ENCODE results near the gene MSL1.

MSL1 gene

DNA sequence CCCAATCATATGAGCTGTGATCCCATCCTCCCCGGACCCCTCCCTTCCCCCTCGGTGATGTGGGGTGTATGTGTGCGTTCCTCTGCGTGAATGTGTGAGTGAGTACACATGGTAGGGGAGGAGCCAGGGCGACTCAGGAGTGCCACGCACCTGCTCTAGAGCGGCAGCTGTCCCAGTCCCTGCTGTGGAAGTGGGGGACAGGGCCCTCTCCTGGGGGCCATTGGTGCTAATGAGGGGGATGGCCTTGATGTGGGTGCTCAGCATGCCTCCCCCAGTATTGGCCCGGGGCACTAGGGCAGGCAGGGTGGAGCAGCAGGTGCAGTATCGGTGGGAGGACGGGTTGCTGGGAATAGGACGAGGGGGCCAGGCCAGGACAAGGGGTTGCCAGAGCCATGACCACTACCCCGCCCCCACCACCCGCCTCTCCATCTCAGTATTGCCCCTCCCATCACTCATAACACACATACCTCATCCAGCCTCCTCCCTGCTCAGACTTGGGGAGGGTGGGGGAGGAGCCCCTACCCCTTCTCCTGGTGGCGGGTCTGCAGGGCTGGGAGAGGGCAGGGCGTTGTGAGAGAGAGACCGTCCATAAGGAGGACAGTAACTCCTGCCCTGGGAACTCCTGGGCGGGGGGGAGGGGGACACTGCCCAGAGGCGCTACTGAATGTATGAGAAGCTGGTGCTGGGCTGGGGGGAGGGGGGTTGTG, 29.9 kb upstream of the MSL1 start:
- DNase-seq: peak; percentile 40 to 54

DNA sequence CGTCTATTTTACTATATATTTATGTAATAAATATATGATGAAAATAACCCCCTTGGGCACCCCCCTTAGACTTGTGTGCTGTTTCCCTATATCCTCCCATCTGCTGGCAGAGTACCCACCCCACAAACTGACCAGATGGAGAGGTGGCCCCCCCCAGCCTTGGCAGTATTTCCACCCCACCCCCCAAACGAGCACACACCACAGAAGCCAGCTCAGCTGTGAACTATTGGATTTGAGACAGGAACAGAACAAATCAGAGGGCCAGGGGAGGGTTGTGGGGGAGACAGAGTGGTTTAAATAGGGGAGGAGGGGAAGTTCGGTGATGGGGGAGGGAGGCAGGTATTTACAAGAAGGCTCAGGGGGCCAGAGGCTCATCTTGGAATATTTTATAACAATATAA, 29.2 kb upstream of the MSL1 start:
- peak in 1 of 2 experiments; percentile 43 for DNase-seq

DNA sequence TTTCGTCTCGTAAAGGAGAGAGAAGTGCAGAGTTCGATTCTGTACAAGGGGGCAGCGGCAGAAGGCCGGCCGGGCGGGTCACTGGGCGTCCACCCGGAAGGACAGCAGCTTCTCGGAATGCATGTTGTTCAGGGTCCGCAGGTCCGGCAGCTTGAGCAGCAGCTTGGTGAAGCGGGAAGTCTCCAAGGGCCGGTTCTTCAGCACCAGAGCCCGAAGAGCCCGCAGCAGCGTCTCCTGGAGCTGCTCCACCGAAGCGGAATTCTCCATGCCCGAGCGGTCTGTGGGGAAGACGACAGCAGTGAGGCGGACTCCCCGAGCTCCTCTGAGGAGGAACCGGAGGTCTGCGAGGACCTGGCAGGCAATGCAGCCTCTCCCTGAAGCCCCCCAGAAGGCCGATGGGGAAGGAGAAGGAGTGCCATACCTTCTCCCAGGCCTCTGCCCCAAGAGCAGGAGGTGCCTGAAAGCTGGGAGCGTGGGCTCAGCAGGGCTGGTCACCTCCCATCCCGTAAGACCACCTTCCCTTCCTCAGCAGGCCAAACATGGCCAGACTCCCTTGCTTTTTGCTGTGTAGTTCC, 28.7 kb upstream of the MSL1 start:
- DNase-seq: no peak

DNA sequence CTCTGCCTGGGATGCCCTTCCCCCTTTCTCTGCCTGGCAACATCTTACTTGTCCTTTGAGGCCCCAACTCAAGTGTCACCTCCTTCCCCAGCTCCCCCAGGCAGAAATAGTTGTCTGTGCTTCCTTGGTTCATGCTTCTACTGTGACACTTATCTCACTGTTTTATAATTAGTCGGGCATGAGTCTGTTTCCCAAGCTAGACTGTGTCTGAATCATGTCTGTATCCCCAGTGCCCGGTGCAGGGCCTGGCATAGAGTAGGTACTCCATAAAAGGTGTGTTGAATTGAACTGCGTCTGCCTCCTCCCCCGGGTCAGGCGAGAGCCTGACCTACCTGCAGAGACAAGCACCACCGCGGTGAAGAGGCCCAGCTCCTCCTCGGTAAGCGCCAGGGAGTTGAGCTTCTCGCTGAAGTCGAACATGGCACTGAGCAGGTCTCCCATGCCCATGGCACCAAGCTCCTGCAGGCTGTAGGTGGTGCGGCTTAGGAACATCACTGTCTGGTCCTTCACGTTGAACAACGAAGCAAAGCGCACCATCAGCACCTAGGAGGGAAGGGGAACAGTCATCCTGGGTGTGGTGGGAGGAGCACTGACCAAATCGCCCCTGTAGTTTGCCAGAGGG, 28.1 kb upstream of the MSL1 start:
- no peak for DNase-seq

DNA sequence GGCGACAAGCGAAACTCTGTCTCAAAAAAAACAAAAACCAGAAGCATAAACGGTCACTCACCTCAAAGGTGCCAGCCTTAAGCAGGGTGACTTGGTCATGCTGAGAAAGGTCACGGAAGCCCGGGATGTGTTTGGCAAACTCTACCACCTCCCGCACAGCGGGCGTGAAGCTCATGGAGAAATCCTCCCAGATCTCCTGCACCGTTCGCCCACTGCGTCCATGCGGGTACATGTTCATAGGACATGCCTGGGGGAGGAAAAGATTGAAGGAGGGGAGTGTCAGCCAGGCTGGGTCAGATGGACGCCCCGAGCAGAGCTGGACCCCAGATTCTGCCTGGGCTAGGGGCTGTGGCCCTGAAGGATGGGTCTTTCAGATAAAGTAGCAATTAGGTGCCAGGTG, 26.9 kb upstream of the MSL1 start:
- no peak for DNase-seq

DNA sequence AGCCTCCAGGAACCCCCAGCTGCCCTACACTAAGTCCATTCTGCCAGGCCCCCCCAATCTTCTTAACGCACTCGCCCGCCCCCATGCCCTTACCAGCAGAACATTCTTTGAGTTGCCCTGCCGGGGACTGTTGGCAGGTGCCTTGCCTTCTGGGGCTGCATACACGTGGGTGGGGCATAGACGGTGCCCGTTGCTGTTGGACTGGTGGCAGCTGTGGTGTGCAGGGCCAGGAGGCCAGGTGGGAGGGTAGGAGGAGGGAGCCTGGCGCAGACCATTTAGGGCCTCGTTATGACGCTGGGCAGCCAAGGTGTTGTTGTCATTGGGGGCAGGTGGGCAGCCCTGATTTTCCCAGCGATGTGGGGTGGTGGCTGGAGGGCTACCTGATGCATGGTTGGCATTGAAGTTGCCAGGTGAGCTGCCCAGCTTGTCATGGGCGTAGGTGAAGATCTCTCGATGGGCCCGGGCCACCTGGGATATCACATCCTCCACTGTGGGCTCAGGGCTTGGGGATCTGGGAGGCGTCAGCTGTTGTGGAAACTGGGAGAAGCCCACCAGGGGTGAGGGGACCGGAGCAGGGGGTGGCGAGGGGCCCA, 26.3 kb upstream of the MSL1 start:
- no peak for DNase-seq

DNA sequence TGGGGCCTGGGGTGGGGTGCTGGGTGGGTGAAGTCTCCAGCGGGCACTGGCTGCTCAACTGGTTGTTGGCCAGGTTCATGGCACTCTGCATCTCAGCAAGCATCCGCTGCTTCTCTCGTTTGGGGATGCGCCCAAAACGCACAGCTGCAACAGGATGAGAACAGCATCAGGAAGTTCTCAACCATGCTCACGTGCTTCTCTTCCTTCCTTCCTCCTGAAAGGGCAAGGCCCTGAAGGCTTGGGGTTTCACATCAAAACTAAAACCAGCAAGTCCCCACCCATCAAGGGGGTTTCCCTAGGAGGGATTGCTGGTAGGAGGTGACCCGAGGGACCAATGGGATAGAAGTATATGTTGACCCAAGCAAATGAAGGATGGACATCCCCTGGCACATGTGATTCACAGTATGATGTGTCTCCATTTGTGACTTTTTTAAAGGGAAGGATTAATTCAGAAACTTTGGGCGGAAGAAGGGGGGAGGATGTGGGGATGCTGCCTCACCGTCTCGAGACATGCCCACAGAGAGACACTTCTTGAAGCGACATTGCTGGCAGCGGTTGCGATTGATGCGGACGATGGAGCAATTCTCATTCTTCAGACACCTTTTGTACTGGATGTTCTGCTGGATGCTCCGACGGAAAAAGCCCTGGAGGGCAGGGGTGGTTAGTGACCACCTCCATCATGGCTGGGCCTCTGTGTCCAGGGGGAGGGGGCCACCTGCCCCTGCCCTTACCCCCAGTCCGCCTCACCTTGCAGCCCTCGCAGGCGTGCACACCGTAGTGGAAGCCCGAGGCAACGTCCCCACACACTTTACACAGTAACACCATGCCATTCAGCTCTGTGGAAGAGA, 25.6 kb upstream of the MSL1 start:
- no peak for DNase-seq

DNA sequence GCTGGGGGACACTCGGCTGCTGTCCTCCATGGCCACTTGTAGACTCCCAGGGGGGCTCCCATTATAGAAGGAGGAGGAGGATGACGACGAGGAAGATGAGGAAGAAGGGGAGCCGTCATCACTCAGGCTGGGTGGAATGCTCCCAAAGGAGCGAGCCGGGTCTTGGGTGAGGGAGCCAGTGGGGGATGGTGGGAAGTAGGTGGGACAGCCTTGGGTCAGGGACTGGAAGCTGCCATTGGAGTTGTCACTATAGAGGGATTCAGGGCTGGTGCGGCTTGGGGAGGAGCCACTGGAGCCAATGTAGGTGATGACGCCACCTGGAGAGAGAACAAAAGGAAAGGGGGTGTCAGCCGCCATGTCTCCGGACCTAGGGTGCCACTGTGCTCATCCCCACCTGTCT, 24.7 kb upstream of the MSL1 start:
- no peak for DNase-seq

DNA sequence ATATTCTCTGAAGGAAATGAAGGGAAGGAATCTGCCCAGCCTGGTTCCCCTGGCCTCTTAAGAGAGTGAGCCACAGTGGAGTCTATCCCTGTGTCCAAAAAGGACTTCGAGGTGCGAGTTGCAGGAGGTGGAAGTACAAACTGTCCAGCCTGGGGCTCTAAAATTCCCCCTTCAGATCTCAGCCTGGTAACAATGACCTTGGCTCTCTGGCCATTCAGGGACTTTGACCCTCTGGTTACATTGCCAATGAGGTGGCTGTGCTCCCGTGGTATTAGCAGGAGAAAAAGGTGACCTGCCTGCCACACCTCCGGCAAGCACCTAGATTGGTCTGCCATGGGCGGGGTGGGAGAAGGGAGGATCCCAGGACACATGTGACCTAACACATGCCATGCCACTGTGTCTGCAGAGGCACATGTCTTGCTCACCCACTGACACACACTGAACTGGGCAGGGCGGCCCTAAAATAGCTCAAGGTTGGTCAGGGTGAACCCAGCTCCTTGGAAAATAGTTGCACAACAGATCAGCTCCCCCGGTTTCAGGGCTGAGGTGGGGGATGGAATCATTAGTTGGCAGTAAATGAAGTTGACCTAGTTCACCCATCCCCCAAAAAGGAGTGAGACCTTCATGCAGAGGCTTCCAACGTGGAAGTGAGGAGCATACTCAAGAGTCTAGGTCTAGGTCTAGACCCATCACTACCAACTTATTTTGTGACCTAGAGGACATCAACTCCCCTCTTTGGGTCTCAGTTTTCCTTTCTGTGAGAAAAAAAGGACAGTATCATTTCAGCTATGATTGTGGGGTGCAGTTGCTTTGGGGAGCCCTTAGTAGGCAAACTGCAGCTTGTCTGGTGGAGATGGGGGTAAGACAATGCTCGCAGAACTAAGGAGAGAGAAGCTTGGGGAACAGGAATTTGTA, 23.6 kb upstream of the MSL1 start:
- DNase-seq: no peak

DNA sequence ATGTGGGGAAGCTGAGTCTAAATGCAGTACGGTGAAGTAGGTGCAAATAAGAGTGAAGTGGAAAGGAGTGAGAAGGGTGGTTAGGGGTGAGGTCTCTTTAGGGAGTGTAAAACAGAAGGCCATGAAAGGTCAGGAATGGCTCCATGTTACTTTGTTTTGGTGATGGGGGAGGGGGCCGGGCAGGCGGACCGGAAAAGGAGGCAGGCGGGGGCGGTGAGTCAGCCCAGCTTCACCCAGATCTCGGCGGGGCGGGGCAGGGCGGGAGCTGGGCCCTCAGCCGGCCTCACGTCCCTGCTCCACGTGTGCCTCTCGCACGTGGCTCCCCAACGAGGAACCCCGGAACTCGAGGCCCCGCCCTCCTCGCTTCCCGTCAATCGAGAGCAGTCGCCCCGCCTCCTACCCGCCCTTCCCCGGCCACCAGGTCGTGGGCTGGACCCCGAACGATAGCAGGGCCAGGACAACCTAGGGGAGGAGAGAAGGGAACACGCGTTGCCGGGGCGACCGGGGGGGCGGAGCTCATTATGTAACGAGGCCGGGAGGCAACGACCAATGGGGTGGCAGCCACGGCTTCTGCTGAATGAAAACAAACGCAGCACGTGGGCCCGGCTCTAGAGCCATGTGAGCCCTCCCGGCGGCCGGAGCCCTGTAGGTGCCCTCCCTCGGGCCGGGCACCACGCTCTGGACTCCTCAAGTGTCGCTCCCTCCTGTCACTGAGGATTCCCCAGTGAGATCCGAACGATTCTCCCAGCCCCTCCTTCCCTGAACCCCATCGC, 22.7 kb upstream of the MSL1 start:
- peak; percentile 78 to 86 for DNase-seq

DNA sequence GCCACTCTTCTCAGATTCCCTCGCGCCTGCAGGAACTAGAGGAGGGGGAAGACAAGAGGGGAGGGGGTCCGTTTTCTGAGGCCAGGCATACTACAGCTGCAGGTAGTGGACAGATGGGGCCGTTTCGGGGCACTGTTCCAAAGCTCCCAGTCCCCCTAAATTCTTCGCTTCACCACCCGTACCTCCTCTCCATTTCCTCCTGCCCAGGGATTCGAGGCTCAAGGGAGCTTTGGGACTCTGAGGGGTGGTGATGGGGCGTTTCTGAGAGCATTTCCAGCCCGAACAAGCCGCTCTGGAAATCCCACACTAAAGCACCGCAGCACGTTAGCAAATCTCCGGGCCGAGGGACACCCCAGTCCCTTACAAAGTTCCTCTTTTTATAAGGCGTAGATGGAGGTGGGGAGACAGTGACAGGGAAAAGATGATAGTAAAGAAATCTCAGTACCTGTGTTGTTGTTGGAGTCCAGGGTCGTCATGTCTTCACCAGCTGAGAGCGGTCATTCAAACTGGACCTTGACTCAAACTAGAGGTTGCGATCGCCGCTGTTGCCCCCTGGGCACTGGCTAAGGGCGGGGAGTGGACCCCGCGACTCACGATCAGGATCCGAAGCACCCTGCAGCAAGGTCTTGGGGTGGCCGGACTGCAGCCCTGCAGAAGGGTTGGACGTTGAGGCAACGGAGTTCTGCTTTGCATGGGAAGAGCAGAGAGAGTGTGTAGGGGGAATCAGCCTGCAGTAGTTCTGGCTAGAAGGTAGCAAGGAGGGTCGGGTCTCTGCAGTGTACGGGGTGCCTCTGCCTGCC, 22.0 kb upstream of the MSL1 start:
- DNase-seq: peak in 1 of 2 experiments; percentile 32

DNA sequence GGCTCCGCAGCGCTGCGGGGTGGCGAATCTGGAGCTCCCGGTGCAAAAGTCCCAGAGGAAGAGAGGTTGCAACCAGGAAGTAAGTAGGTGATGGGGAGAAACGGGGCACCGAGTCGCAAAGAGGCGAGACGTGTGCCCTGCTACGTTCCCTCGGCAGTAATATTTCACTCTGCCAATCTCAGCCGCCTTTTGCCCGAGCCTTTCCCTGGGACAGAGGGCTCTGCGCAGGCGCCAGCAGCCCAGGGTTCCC, 21.4 kb upstream of the MSL1 start, which contains the start of gene NR1D1:
TSS of gene NR1D1 (minus strand) at position 171 of the 250 bp plus-strand sequence. CDS start 495 bp downstream, outside the sequence.
- no peak for DNase-seq

DNA sequence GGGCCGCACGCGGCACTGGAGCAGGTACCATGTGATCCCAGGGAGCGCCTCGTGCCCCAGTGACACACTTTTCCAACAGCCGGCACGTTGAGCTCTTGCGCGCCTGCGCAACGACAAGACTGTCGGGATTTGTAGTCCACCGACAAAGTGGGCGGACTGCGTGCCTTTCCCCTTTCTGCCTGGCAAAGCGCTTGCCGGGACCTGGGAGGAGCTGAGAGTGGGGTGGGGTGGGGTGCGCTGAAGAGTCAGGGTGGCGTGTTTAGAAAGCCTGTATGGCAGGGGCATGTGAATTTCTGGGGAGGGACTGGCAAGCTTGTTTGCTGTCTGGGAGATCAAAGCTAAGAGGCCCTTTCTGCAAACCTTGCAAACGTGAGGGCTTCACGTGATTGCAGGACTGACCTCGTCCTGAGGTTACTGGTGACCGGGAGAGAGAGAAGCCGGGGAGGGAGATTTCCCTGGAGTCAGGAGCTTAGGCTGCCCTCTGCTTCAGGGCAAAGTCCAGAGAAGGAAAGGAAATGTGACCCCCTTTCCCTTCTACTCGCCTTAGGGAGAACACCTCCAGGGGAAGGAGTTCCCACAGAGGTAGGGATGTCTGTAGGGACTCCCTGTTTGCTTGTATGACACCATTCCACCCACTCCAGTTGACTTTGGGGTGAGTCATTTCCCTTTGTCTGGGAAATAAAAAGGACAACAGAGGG, 21.0 kb upstream of the MSL1 start:
- DNase-seq: peak; percentile 96 to 99

DNA sequence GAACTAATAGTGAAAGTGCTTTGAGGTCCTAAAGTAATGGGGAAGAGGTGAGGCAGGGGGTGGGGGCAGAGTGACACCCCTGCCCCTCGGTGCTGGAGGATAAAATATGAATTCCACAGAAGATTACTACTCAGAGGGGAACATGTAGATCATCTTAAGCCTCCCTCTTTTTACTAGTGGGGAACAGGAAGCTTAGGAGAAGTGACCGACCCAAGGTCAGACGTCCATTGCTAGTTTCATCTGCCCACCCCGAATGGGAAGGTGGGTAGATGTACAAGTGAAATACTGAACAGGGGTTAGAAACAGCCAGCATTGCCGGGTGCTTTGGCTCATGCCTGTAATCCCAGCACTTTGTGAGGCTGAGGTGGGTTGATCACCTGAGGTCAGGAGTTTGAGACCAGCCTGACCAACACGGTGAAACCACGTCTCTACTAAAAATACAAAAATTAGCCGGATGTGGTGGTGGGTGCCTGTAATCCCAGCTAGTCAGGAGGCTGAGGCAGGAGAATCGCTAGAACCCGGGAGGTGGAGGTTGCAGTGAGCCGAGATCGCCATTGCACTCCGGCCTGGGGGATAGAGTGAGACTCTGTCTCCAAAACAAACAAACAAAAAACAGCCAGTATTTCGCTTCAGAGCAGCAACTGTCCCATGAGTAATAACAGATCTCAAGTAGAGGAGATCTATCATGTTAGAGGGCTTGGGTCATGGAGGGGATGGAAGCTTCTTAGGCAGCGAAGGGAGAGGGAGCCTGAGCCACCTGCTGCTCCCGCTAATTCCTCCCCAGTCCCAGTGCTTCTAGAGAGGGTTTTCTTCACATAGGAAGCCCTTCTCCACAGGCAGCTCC, 20.2 kb upstream of the MSL1 start:
- no peak for DNase-seq

DNA sequence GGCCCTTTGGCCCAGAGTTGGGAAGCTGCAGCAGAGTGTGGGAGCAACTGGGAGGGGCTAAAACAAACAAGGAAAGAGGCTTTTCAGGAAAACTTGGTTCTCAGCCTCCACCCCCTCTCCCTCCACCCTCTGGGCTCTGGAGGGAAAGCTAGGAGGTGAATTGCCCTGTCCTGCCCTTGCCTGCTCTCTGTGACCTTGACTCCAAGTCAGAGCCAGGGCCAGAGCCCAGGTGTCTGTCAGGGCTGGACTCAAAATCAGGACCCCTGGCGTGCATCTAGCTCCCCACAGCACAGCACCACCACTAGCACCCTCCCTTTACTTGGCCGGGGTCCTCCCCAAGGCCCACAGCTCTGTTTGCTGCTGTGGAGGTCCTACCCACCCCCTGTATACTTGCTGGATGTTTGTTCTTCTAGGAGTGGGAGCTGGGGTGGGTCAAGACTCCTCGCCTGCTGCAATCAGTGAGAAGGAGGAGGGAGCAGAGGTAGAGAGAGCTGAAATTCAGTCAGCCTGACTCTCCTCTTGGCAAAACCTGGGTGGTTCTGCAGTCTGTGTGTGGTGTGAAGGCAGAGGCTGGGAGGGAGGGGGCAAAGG, 18.6 kb upstream of the MSL1 start:
- DNase-seq: no peak

DNA sequence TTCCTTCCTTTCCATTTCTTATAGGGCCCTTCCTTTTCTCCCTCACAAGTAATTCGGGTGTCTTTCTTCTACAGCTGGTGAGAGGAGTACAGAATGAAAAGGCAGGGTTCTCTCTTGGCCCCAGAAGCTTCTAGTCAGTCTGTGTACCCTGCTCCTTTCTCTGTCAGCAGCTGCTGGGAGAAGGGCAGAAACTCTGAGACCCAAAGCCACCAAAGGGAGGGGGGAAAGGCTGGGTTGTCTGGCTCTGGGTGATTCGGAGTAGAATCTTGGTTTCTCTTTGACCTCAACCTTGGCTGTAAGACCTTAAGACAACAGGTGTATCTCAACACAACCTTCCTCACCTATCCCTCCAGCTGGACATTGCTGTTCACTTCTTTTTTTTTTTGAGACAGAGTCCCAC, 18.1 kb upstream of the MSL1 start:
- DNase-seq: no peak

DNA sequence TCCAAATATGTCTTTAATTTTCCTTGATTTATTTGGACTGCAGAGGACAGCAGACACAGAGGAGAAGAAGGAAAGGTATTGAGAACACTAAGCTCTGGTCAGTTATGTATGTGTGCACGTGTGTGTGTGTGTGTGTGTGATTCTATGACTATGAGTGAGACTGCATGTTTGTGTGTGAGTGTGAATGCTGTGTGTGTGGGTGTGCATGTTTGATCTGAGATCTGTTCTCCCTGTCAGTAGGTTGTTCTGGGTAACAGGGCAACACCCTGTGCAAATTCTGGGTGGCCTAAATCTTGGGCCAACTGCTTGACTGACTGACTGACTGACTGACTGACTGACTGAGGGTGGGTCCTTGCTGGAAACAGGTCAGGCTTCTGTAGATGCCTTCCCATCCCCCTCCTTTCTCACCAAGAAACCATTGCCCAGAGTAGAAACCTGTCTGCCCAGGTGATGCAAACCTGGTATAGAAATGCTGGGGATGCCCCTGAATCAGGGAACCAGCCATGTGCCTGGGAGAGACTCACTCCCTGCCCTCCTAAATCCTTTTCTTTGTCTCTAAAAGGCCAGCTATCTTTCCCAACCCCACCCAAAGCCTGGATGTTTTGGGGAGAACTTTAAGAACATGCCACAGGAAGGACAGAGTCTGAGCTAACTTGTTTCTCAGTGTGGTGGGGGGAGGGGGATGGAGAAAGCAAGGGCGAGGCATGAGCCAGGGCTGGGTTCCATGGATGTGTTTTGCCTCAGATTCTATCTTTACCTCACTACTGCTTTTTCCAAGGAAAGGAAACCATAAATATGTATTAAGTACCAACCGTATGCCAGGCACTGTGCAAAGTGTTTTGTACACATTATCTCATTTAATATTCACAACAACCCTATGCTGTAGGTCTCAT, 16.9 kb upstream of the MSL1 start:
- no peak for DNase-seq

Data from NCI-H524 (cell line).